Measurements from ENCODE around the gene RNF224.
"Not testable (repeated sequence)": the region's sequence is repeated elsewhere in the genome, so short reads cannot be mapped to it uniquely, and the experiment has no call there.

RNF224 gene

GRCh38 chr9:137241490-137242268 lies 14.4 kb downstream of the RNF224 start:
- FAIRE-seq = no peak

DNA sequence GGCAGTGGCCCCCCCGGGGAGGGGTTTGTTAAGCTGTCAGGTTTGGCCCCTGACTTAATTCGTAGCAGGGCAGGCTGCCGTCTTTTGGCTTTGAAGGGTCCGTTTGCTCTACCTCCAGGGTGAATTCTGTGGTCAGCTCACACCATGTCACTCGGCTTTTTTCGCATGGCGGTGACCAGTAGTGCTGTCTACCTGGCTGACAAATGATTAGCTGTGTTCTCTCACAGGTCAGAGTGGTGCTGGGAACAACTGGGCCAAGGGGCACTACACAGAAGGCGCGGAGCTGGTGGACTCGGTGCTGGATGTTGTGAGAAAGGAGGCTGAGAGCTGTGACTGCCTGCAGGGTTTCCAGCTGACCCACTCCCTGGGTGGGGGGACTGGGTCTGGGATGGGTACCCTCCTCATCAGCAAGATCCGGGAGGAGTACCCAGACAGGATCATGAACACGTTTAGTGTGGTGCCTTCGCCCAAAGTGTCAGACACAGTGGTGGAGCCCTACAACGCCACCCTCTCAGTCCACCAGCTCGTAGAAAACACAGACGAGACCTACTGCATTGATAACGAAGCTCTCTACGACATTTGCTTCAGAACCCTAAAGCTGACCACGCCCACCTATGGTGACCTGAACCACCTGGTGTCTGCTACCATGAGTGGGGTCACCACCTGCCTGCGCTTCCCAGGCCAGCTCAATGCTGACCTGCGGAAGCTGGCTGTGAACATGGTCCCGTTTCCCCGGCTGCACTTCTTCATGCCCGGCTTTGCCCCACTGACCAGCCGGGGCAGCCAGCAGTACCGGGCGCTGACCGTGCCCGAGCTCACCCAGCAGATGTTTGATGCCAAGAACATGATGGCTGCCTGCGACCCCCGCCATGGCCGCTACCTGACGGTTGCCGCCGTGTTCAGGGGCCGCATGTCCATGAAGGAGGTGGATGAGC lies 15.2 kb downstream of the RNF224 start:
- FAIRE-seq = no peak

GRCh38 chr9:137243266-137243625 lies 15.9 kb downstream of the RNF224 start:
- not testable (repeated sequence) for FAIRE-seq

DNA sequence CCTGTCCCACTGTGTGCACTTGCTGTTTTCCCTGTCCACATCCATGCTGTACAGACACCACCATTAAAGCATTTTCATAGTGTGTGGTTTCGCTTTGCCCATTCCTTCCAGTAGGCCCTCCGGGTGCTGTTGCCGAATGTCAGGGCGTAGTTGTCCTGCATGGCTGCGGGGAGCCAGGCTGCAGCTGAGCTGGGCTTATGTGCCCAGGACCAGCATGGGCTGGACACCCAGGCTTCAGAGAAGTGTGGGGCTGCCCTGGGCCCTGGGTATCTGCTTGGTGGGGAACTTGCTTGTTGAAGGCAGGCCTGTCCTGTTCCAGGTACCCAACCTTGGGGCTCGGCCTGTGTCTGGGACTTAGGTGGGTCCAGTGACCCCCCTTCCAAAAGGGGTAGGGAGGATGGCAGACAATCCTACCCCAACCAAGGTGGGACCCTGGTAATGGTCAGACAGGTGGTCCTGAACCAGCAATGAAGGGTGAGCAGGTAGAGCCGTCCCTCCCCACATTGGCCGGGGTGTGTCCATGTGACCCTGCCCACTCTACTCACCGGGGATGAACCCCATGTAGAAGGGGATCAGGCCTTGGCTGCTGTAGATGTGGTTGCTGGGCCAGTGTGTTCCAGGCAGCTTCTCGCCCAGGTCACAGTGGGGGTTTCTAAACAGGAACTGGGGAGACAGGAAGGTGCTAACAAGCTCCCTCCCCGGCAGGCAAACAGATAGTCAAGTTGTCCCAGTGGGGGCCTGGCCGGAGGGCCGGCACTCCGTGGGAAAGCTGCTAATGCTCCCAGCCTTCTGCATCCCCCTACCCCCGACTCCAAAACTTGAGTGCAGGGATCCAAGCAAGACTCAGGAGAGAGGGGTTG lies 16.6 kb downstream of the RNF224 start:
- no peak for FAIRE-seq

DNA sequence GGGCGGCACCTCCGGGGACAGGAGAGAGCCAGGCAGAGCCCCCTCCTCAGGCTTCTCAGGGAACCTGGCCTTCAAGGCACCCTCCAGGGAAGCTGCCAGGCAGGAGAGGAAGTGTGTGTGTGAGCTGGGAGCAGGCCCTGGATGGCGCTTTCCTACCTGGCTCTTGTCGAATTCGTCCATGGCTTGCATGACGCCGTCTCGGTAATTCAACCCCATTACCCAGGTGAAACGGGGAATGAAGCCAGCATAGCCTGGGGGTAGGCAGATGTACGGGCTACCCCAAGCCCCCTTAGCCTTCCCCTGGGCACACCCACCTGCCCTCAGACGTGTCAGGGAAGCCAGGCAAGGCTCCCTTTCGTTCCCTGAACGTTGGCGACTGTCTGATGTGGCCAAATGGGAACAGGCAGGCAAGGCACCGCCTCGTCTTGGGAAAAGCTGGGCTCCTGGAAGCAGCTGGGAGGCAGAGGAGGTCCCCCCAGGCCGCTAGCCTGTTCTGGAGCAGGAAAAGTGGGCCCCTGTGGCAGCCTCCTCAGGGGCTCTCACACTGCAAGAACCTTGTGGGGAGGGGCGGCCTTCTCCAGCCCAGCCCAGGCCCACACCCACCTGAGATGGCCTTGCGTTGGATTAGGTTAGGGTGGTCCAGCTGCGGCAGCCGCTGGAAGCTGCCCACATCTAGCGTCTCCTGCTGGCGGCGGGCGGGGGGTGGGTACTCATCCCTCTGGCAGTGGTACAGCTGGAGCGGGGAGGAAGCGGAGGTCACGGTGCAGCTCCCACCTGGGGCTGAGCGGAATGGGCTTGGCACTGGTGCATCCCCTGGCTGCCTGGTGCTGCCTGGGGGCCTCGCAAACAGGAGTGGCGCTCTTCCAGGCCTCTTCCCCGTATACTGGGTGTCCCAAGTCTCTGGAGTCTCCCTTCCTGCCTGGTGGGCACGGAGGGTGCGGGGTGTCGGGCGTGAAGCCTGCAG lies 17.5 kb downstream of the RNF224 start:
- FAIRE-seq = no peak

- FAIRE-seq = no peak
Observed at GRCh38 chr9:137245450-137246421, 18.4 kb downstream of the RNF224 start.

DNA sequence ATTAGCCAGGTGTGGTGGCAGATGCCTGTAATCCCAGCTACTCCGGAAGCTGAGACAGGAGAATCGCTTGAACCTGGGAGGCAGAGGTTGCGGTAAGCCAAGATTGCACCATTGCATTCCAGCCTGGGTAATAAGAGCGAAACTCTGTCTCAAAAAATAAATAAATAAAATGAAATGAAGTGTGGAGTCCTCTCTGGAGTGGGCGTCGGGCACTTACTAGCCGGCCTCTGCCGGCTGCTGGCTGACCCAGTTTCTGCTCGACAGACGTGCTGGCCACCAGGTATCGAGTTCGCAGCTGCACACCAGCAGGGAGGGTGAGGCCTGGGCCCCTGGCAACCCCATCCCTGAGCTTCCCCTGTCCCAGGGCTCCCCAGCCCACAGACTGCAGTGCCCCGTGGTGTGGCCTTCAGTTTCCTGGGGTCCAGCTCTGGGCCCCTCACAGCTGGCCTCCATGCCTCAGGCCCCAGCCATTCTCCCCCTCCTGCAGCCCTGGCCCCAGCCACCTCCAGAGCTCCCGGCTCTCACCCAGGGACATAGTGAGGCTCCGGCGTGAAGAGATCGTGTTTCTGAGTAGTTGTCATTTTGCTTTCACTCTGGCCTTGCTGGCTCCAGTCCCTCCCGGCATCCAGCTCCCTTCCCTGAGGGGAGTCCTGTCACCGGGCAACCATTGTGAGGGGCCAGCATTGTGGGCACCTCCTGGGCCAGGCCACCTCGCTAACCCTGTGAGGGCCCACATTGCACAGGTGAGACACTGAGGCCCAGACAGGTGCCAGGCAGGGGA lies 20.0 kb downstream of the RNF224 start:
- no peak for FAIRE-seq

GRCh38 chr9:137247916-137248175 lies 20.5 kb downstream of the RNF224 start:
- no peak for FAIRE-seq

GRCh38 chr9:137250329-137251193 lies 23.3 kb downstream of the RNF224 start:
- FAIRE-seq = no peak

DNA sequence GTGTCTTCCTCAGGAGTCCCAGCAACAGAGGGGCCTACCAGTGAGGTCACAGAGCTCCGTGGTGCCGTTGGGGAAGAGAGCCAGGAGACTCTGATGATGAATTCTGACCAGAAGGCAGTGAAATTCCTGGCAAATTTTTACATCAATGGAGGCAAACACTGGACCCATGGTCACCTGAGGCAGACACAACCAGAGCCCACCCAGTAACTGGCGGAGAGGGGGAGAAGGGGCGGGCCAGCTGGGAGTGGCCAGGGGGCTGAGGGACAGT lies 23.8 kb downstream of the RNF224 start, which contains the start of gene STPG3:
STPG3 (plus strand) TSS at position 93 of the 268 bp plus-strand sequence; CDS start at position 94, 1 bp downstream.
- FAIRE-seq = no peak

DNA sequence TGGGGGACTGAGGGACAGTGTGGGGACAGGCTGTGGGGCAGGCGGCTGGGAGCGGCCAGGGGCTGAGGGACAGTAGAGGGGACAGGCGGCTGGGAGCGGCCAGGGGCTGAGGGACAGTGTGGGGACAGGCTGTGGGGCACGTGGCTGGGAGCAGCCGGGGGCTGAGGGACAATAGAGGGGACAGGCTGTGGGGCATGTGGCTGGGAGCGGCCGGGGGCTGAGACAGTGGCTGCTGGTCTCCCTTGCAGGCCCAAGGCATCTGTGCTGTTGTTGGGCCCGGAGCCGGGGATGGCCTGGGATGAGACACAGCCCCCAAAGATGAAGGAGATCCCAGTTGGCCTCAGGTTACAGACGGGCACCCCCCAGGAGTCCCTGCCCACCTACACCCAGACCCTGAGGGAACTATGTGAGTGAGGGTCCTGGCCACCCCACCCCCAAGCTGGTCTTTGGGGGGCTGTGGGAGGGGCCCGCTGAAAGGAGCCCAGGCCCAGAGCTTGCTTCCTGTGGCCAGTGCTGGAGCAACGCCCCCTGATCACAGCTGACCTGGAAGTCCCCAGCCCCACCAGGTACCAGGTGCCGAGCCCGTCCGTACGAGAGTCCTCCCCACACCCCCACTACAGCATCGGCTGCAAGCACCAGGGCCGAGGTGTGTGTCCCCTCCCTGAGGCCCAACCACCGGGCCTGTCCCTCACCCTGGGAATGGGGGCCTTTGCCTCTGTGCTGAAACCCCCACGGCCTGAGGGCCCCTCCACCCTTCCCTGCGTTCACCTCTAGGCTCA lies 24.4 kb downstream of the RNF224 start:
- no peak for FAIRE-seq

- peak; percentile 36 for FAIRE-seq
Observed at GRCh38 chr9:137252555-137253506, 25.5 kb downstream of the RNF224 start.

DNA sequence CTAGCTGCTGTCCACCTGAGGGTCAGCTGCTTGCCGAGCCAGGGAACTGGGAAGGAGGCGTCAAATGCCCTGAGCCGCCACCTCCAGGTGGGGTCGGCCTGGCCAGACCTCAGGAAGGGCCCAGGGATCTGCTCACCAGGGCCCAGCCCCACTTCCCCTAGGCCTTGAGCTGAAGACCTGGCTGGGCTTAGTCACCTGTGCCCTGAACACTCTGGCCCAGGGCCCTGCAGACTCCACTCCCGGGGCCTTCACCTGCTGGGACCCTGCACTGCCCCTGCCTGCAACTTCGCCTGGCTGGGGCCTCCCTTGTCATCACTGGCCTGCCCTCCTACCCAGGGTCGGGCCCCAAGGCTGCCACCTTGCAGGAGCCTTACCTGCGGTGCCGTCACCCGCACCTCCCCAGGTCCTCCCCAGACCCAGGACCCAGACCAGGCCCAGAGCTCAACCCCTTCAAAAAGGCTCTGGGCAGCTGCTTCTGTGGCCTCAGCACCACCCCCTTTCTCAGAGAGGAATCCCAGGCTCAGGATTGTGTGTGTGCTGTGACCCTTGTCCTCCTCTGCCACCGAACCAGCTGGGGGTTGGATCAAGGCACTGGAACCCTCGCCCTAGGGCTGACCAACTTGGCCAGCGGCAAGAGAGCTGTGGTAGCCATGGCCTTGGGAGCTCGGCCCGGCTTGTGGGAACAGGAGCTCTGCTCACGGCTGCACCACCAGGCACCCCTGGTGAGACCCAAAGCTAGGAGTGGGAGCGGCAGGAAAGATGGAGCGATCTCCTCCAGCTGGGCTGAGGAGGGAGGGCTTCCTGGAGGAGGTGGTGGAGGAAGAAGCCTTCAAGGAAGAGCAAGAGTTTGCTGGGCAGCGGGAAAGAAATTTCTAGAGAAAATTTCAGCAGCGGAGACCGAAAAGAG lies 26.7 kb downstream of the RNF224 start:
- FAIRE-seq = no peak

- no peak for FAIRE-seq
Observed at GRCh38 chr9:137254624-137255447, 27.5 kb downstream of the RNF224 start, which contains the start of gene NELFB. TSS of gene NELFB (plus strand) at chr9:137255327.

Data from G401.6 (cell line).